Neutrophil (primary cell): ENCODE results near the gene FAM114A1.

Source experiments
- H3K27ac ChIP-seq: fragments of 200-600 bp; sonication (generic); 2 replicates; pipeline ENCODE4 v1.5.1; 2016; ENCODE audit warnings: mild to moderate bottlenecking, moderate library complexity
- H3K27me3 ChIP-seq: fragments of 200-600 bp; sonication (generic); 2 replicates; pipeline ENCODE4 v1.6.0; 2016; ENCODE audit warnings: mild to moderate bottlenecking
- H3K36me3 ChIP-seq: fragments of 200-600 bp; sonication (generic); 2 replicates; pipeline ENCODE4 v1.5.1; 2017
- H3K4me1 ChIP-seq, 2 experiments: fragments of 200-600 bp in 1 of 2; sonication (generic) in 1 of 2; 1 replicate in 1 of 2; 2 replicates in 1 of 2; pipeline versions ENCODE4 v1.5.1 to v1.6.1; 2013 to 2016; ENCODE audit warnings: low read depth in 1 of 2, low read length in 1 of 2, mild to moderate bottlenecking in 1 of 2, moderate library complexity in 1 of 2; ENCODE audit not compliant: control insufficient read depth in 1 of 2, insufficient read depth in 1 of 2
- H3K4me3 ChIP-seq, 2 experiments: fragments of 200-600 bp in 1 of 2; sonication (generic) in 1 of 2; 1 replicate in 1 of 2; 2 replicates in 1 of 2; pipeline ENCODE4 v1.5.1; 2013 to 2016; ENCODE audit warnings: low read depth in 1 of 2, low read length in 1 of 2, mild to moderate bottlenecking in 1 of 2, moderate library complexity in 1 of 2
- H3K9me3 ChIP-seq: fragments of 200-600 bp; sonication (generic); 2 replicates; pipeline ENCODE4 v1.5.1; 2016
- TF ChIP-seq, protein P1 (sequence below): fragments of 200-600 bp; sonication (generic); IDR thresholded peaks from 2 replicates; pipeline ENCODE4 v1.5.1; 2016; ENCODE audit warnings: antibody characterized with exemption

The FAM114A1 gene

DNA sequence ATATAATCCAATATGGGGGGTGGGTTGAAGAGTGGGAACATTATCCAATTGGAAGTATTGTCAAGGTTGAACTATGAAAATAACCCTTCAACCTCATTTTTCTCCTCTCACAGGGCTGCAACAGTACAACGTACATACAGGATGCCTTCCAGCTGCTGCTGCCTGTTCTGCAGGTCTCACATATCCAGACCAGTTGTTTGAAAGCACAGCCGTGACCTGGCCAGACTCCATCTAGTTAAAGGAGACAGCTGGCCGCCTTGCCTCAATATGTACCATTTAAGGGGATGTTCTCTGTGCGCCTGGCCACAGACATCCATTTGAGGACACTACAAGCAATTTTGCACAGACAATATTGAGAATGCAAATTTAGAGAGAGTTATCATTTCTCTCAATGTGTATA lies 75.7 kb downstream of the FAM114A1 start:
- Histone ChIP-seq H3K36me3 (no peaks in the 10 kb centered on the region), H3K9me3 (no peaks in the 10 kb centered on the region), H3K27me3 (no peaks in the 10 kb centered on the region), H3K4me1 (no peaks in the 10 kb centered on the region), H3K27ac (no peak overlapping the region), H3K4me3 (no peak overlapping the region)
- TF ChIP-seq, protein P1, sequence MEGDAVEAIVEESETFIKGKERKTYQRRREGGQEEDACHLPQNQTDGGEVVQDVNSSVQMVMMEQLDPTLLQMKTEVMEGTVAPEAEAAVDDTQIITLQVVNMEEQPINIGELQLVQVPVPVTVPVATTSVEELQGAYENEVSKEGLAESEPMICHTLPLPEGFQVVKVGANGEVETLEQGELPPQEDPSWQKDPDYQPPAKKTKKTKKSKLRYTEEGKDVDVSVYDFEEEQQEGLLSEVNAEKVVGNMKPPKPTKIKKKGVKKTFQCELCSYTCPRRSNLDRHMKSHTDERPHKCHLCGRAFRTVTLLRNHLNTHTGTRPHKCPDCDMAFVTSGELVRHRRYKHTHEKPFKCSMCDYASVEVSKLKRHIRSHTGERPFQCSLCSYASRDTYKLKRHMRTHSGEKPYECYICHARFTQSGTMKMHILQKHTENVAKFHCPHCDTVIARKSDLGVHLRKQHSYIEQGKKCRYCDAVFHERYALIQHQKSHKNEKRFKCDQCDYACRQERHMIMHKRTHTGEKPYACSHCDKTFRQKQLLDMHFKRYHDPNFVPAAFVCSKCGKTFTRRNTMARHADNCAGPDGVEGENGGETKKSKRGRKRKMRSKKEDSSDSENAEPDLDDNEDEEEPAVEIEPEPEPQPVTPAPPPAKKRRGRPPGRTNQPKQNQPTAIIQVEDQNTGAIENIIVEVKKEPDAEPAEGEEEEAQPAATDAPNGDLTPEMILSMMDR: no peak

DNA sequence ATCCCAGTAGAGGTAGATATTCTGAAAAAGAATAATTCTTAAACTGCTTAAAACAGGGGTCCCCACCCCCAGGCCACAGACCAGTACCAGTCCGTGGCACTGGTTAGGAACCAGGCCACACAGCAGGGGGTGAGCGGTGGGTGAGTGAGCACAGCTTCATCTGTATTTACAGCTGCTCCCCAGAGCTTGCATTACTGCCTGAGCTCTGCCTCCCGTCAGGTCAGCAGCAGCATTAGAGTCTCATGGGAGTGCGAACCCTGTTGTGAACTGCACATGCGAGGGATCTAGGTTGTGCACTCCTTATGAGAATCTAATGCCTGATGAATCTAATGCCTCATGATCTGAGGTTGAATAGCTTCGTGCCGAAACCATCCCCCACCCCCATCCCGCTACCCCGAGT lies 76.8 kb downstream of the FAM114A1 start:
- Histone ChIP-seq H3K27me3 (no peaks in the 10 kb centered on the region), H3K36me3 (no peaks in the 10 kb centered on the region), H3K4me3 (no peak overlapping the region), H3K4me1 (no peaks in the 10 kb centered on the region), H3K9me3 (no peaks in the 10 kb centered on the region), H3K27ac (no peak overlapping the region)
- TF ChIP-seq, protein P1: no peak

DNA sequence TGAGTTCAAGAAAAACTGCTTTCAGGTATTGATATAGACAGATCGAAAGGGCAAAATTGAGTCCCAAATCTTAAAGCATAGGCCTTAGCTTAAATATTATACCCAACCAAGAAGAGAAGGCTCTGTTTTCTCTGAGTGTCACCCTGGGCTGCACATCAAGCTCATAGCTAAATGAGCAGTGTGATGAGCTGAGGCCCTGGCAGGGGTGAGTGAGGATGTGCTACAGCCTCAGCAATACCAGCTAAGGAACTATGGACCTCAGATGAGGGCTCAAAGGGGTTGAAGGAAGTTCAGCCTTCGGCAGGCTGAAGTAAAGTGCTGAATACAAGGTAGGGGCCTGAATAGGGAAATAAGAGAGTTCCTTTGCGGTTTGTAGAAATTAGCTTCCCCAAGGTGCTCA lies 79.3 kb downstream of the FAM114A1 start:
- no peaks in the 10 kb centered on the region for H3K27me3 ChIP-seq
- no peak overlapping the region for H3K4me3 ChIP-seq
- H3K27ac ChIP-seq: no peak overlapping the region
- H3K4me1 ChIP-seq: no peaks in the 10 kb centered on the region
- TF ChIP-seq, protein P1: no peak
- H3K9me3 ChIP-seq: no peaks in the 10 kb centered on the region
- no peaks in the 10 kb centered on the region for H3K36me3 ChIP-seq

DNA sequence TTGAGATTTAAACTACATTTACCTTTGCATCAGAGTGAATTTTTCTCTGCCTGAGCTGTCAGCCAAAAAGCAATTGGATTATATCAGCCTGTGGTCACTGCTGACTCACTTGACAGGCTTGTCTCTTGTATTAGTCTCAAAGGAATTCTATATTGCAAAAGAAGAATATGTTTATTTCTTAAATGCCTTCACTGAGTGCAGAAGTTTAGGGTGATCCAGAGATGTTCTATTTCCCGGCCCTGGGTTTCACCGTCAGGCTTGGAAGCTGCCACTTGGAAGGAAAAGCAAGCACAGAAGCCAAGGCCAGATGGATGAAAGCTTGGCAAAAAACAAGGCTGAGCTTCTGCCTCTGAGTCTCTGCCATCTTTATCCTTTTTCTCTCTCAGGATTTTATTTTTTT lies 80.9 kb downstream of the FAM114A1 start:
- Histone ChIP-seq H3K27ac (no peak overlapping the region), H3K27me3 (no peaks in the 10 kb centered on the region), H3K4me3 (no peak overlapping the region), H3K4me1 (no peaks in the 10 kb centered on the region), H3K36me3 (no peaks in the 10 kb centered on the region), H3K9me3 (no peaks in the 10 kb centered on the region)
- TF ChIP-seq, protein P1: no peak

DNA sequence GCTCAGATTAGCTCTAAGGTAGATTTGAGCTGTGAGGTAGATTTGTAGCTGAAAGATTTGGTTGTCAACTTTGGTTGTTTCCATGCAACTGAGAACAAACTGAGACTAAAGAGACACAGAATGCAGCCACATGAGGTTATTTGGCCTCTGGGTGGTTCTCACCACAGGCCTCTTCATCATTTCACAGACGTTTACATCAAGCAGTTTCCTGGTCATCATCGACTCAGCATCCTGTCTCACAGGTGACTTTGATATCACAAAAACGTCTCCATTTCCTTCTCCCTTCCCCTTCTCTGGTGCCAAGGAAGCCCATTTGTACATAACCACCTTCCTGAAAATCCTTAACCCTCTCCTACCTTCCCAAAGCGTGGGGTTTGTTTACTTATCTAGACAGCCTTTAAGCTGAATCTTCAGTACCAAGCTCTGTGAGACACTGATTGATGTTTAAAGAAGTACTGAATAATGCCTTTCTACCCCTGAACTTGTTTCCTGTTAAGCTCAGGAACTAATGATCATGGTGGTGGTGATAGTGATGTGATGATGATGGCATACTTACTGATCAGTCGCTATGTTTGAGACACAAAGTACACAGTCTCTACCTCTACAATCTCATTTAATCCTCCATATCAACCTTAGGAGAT lies 81.9 kb downstream of the FAM114A1 start:
- H3K27ac ChIP-seq: no peak overlapping the region
- H3K4me1 ChIP-seq: no peaks in the 10 kb centered on the region
- TF ChIP-seq, protein P1: no peak
- no peaks in the 10 kb centered on the region for H3K27me3 ChIP-seq
- H3K4me3 ChIP-seq: no peak overlapping the region
- H3K36me3 ChIP-seq: no peaks in the 10 kb centered on the region
- H3K9me3 ChIP-seq: no peaks in the 10 kb centered on the region
